Right forelimb (tissue), 1 donor: ENCODE data around the gene NIPSNAP2.
"Not testable (repeated sequence)": the region's sequence is repeated elsewhere in the genome, so short reads cannot be mapped to it uniquely, and the experiment has no call there.

Experiments used
- DNase-seq: peaks from one replicate; pipeline ENCODE4 v3.0.0-alpha.2; 2018

Gene NIPSNAP2

GRCh38 chr7:55964261-55965099 is at the start of gene NIPSNAP2:
NIPSNAP2 (plus strand) TSS chr7:55964585; CDS start chr7:55964610, 25 bp downstream.
- peak; percentile 85 for DNase-seq

GRCh38 chr7:55917771-55918170 is 46.6 kb upstream of the NIPSNAP2 start:
- no peak for DNase-seq

GRCh38 chr7:55928006-55928767 is 36.2 kb upstream of the NIPSNAP2 start:
- no peak for DNase-seq

GRCh38 chr7:55931421-55932151 is 32.8 kb upstream of the NIPSNAP2 start:
- DNase-seq = no peak

- no peak for DNase-seq
Observed at GRCh38 chr7:55939514-55940123, 24.8 kb upstream of the NIPSNAP2 start.

- DNase-seq = no peak
Observed at GRCh38 chr7:55946545-55946944, 17.8 kb upstream of the NIPSNAP2 start.

GRCh38 chr7:55951637-55952351 is 12.6 kb upstream of the NIPSNAP2 start, which contains the start of gene MRPS17:
MRPS17 (plus strand) TSS chr7:55951877; CDS start chr7:55953196, 1,319 bp downstream.
- DNase-seq = peak; percentile 94

GRCh38 chr7:55952352-55952671 is 12.1 kb upstream of the NIPSNAP2 start:
- not testable (repeated sequence) for DNase-seq

- no peak for DNase-seq
Observed at GRCh38 chr7:55953707-55954475, 10.5 kb upstream of the NIPSNAP2 start.

- DNase-seq = no peak
Observed at GRCh38 chr7:55957190-55957589, 7.2 kb upstream of the NIPSNAP2 start.

GRCh38 chr7:55962014-55962413 is 2.4 kb upstream of the NIPSNAP2 start:
- no peak for DNase-seq

GRCh38 chr7:55963584-55964168 is 709 bp upstream of the NIPSNAP2 start:
- DNase-seq = no peak

- no peak for DNase-seq
Observed at GRCh38 chr7:55965100-55965470, 700 bp downstream of the NIPSNAP2 start.

- no peak for DNase-seq
Observed at GRCh38 chr7:55965805-55966421, 1.5 kb downstream of the NIPSNAP2 start.

GRCh38 chr7:55966851-55967250 is 2.5 kb downstream of the NIPSNAP2 start:
- DNase-seq = no peak

- DNase-seq = no peak
Observed at GRCh38 chr7:55969391-55969790, 5.0 kb downstream of the NIPSNAP2 start.

GRCh38 chr7:55970561-55970960 is 6.2 kb downstream of the NIPSNAP2 start:
- DNase-seq = no peak

- no peak for DNase-seq
Observed at GRCh38 chr7:55970978-55971377, 6.6 kb downstream of the NIPSNAP2 start.

GRCh38 chr7:55973747-55974250 is 9.4 kb downstream of the NIPSNAP2 start:
- DNase-seq = no peak

- DNase-seq = no peak
Observed at GRCh38 chr7:55975988-55976633, 11.7 kb downstream of the NIPSNAP2 start.
